OCI-LY7 (cell line): ENCODE measurements around the gene FAM184B. TPM values are rescaled to one million over a fixed set of nuclear protein-coding genes. Genes with fewer than 3 reads are reported as not detected.

Source experiments
- BruUV-seq: library from RNA; stranded (reverse); fragments of 400-500 nt; replicated peaks from 2 replicates; lab custom pipeline; 2021; lab: Mats Ljungman, UMichigan
- CTCF ChIA-PET: fragments of 300-600 bp; sonication (Branson Sonifier 250); formaldehyde crosslinking; loops from one replicate; lab custom pipeline; 2022; ENCODE audit warnings: antibody characterized with exemption; ENCODE audit not compliant: unreplicated experiment; lab: Charles Lee
- POLR2A ChIA-PET: fragments of 300-600 bp; sonication (Branson Sonifier 250); formaldehyde crosslinking; loops from one replicate; lab custom pipeline; 2022; ENCODE audit warnings: antibody characterized with exemption; lab: Charles Lee
- DNase-seq: peaks from one replicate; pipeline ENCODE4 v3.0.0-alpha.2; 2015; ENCODE audit warnings: low spot score
- H2AFZ ChIP-seq: fragments of 200-600 bp; sonication (generic), shearing (Covaris generic); 2 replicates; pipeline ENCODE4 v1.6.1; 2014; ENCODE audit warnings: mild to moderate bottlenecking, antibody characterized with exemption, low read length, moderate library complexity
- H3K27ac ChIP-seq: fragments of 200-600 bp; sonication (generic); 2 replicates; pipeline ENCODE4 v1.5.1; 2014; ENCODE audit warnings: mixed run types, low read depth, mild to moderate bottlenecking, moderate library complexity, low read length, inconsistent platforms; ENCODE audit not compliant: poor library complexity, severe bottlenecking
- H3K36me3 ChIP-seq: fragments of 200-600 bp; sonication (generic); 2 replicates; pipeline ENCODE4 v1.6.1; 2014; ENCODE audit warnings: mild to moderate bottlenecking, antibody characterized with exemption, low read length, moderate library complexity, mixed read lengths; ENCODE audit not compliant: insufficient read depth
- H3K4me1 ChIP-seq: fragments of 200-600 bp; sonication (generic); 2 replicates; pipeline ENCODE4 v1.5.1; 2014; ENCODE audit warnings: mild to moderate bottlenecking, low read length; ENCODE audit not compliant: insufficient read depth, poor library complexity, severe bottlenecking
- H3K4me2 ChIP-seq: fragments of 200-600 bp; sonication (generic); 2 replicates; pipeline ENCODE4 v1.6.1; 2014; ENCODE audit warnings: mild to moderate bottlenecking, low read length
- H3K4me3 ChIP-seq: fragments of 200-600 bp; sonication (generic); 2 replicates; pipeline ENCODE4 v1.5.1; 2014; ENCODE audit warnings: mild to moderate bottlenecking, low read depth, low read length; ENCODE audit not compliant: poor library complexity, severe bottlenecking
- H3K79me2 ChIP-seq: fragments of 200-600 bp; sonication (generic); 2 replicates; pipeline ENCODE4 v1.6.1; 2016; ENCODE audit warnings: low read depth, mild to moderate bottlenecking, low read length, moderate library complexity, mixed read lengths; ENCODE audit not compliant: insufficient read depth
- H3K9me2 ChIP-seq: fragments of 200-600 bp; sonication (generic); 2 replicates; pipeline ENCODE4 v1.6.1; 2016; ENCODE audit warnings: mild to moderate bottlenecking, low read length, mixed read lengths; ENCODE audit not compliant: insufficient read depth
- H3K9me3 ChIP-seq: fragments of 200-600 bp; sonication (generic); 2 replicates; pipeline ENCODE4 v1.6.1; 2014; ENCODE audit warnings: mild to moderate bottlenecking, mixed run types, low read length, mixed read lengths
- H4K20me1 ChIP-seq: fragments of 200-600 bp; sonication (generic); 2 replicates; pipeline ENCODE4 v1.6.1; 2014; ENCODE audit warnings: mild to moderate bottlenecking, antibody characterized with exemption, low read length, moderate library complexity, mixed read lengths; ENCODE audit not compliant: insufficient read depth
- CTCF ChIP-seq: fragments of 200-600 bp; sonication (generic); conservative IDR thresholded peaks from 2 replicates; pipeline ENCODE4 v1.5.1; 2014; ENCODE audit warnings: mild to moderate bottlenecking, antibody characterized with exemption, low read length, moderate library complexity, mixed read lengths
- EZH2phosphoT487 ChIP-seq: fragments of 200-600 bp; sonication (generic); IDR thresholded peaks from 2 replicates; pipeline ENCODE4 v1.6.1; 2018; ENCODE audit warnings: low read depth, borderline replicate concordance, mild to moderate bottlenecking, mixed run types, antibody characterized with exemption, low read length, moderate library complexity, mixed read lengths
- intact Hi-C: fragments of 100-400 bp; cut with micrococcal nuclease; formaldehyde crosslinking; loops from one replicate; pipeline ENCODE4 v1.10.0; 2022; ENCODE audit not compliant: unreplicated experiment
- total RNA-seq, 2 experiments: library from RNA; depleted of rRNA in 1 of 2; stranded (reverse); fragments of >200 nt in 1 of 2; shearing (Covaris generic) in 1 of 2; gene quantifications; 2 replicates each; pipeline ENCODE4 v1.2.3, GENCODE V29; 2014 to 2022

The FAM184B gene
- total RNA-seq, 2 experiments from 2014 or later, result not detected

GRCh38 chr4:17719106-17719505, 62.3 kb downstream of the FAM184B start:
- Histone ChIP-seq H3K9me2 (no peaks in the 10 kb centered on the region), H3K27ac (no peak overlapping the region), H3K4me1 (no peaks in the 10 kb centered on the region), H3K9me3 (no peaks in the 10 kb centered on the region), H3K36me3 (no peaks in the 10 kb centered on the region), H4K20me1 (no peaks in the 10 kb centered on the region), H2AFZ (no peak overlapping the region), H3K4me2 (no peak overlapping the region), H3K79me2 (no peaks in the 10 kb centered on the region), H3K4me3 (no peak overlapping the region)
- no TSS peak for BruUV-seq
- CTCF ChIA-PET, result no interaction called here
- TF ChIP-seq EZH2phosphoT487 (no peak), CTCF (no peak)
- DNase-seq, result no peak
- POLR2A ChIA-PET, result interaction anchor here (0.5 kb wide), 1 partner anchor 372 kb away, joined by 3 read pairs; no protein-coding TSS in a partner anchor
- intact Hi-C loops, result no loop called here

GRCh38 chr4:17718471-17718870, 63.0 kb downstream of the FAM184B start:
- H3K36me3 ChIP-seq, result no peaks in the 10 kb centered on the region
- intact Hi-C loops, result no loop called here
- POLR2A ChIA-PET, result no interaction called here
- no peak for DNase-seq
- no peaks in the 10 kb centered on the region for H3K4me1 ChIP-seq
- H3K4me2 ChIP-seq, result no peak overlapping the region
- CTCF ChIA-PET, result no interaction called here
- H3K4me3 ChIP-seq, result no peak overlapping the region
- H3K9me3 ChIP-seq, result no peaks in the 10 kb centered on the region
- no TSS peak for BruUV-seq
- H2AFZ ChIP-seq, result no peak overlapping the region
- H3K9me2 ChIP-seq, result no peaks in the 10 kb centered on the region
- no peaks in the 10 kb centered on the region for H4K20me1 ChIP-seq
- no peak overlapping the region for H3K27ac ChIP-seq
- no peaks in the 10 kb centered on the region for H3K79me2 ChIP-seq
- no peak for TF ChIP-seq CTCF
- no peak for TF ChIP-seq EZH2phosphoT487

GRCh38 chr4:17717301-17717700, 64.1 kb downstream of the FAM184B start:
- no peaks in the 10 kb centered on the region for H3K79me2 ChIP-seq
- TF ChIP-seq EZH2phosphoT487 (no peak), CTCF (no peak)
- no TSS peak for BruUV-seq
- H4K20me1 ChIP-seq, result no peaks in the 10 kb centered on the region
- H3K27ac ChIP-seq, result no peak overlapping the region
- CTCF ChIA-PET, result no interaction called here
- no peak overlapping the region for H3K4me2 ChIP-seq
- intact Hi-C loops, result no loop called here
- H3K36me3 ChIP-seq, result no peaks in the 10 kb centered on the region
- H3K4me3 ChIP-seq, result no peak overlapping the region
- H3K4me1 ChIP-seq, result no peaks in the 10 kb centered on the region
- no peaks in the 10 kb centered on the region for H3K9me2 ChIP-seq
- DNase-seq, result no peak
- no peak overlapping the region for H2AFZ ChIP-seq
- POLR2A ChIA-PET, result interaction anchor here (0.7 kb wide), 1 partner anchor 46 kb away, joined by 3 read pairs; no protein-coding TSS in a partner anchor
- H3K9me3 ChIP-seq, result no peaks in the 10 kb centered on the region
